Measurements from ENCODE around the gene ACTN4.

Gene ACTN4

GRCh38 chr19:38635483-38636399, 11.7 kb upstream of the ACTN4 start:
- DNase-seq, result no peak

- DNase-seq, result no peak
Observed at GRCh38 chr19:38638461-38638860, 9.0 kb upstream of the ACTN4 start.

GRCh38 chr19:38639679-38640078, 7.8 kb upstream of the ACTN4 start:
- no peak for DNase-seq

- DNase-seq, result no peak
Observed at GRCh38 chr19:38640368-38640767, 7.1 kb upstream of the ACTN4 start.

GRCh38 chr19:38642176-38642575, 5.3 kb upstream of the ACTN4 start:
- no peak for DNase-seq

- DNase-seq, result no peak
Observed at GRCh38 chr19:38644719-38645118, 2.7 kb upstream of the ACTN4 start.

GRCh38 chr19:38647966-38648768, 718 bp downstream of the ACTN4 start:
- no peak for DNase-seq

- no peak for DNase-seq
Observed at GRCh38 chr19:38648769-38649304, 1.4 kb downstream of the ACTN4 start.

GRCh38 chr19:38649305-38650171, 2.1 kb downstream of the ACTN4 start:
- peak in 1 of 4 experiments; percentile 29 for DNase-seq

- DNase-seq, result no peak
Observed at GRCh38 chr19:38650172-38650775, 2.8 kb downstream of the ACTN4 start.

GRCh38 chr19:38650911-38651584, 3.6 kb downstream of the ACTN4 start:
- DNase-seq, result peak; percentile 46 to 72 (median 55)

- peak in 1 of 4 experiments; percentile 34 for DNase-seq
Observed at GRCh38 chr19:38653028-38653571, 5.7 kb downstream of the ACTN4 start.

- no peak for DNase-seq
Observed at GRCh38 chr19:38654628-38655055, 7.2 kb downstream of the ACTN4 start.

GRCh38 chr19:38655148-38655824, 7.8 kb downstream of the ACTN4 start:
- no peak for DNase-seq

GRCh38 chr19:38656171-38656981, 8.9 kb downstream of the ACTN4 start:
- DNase-seq, result peak; percentile 61 to 72 (median 66)

GRCh38 chr19:38657633-38658222, 10.3 kb downstream of the ACTN4 start:
- no peak for DNase-seq

GRCh38 chr19:38658462-38659306, 11.2 kb downstream of the ACTN4 start:
- no peak for DNase-seq

- no peak for DNase-seq
Observed at GRCh38 chr19:38660724-38661123, 13.3 kb downstream of the ACTN4 start.
